Ishikawa (cell line): ENCODE data around the gene ABCA9.

Experiments
- EP300 ChIP-seq: IDR thresholded peaks from 2 replicates; pipeline ENCODE4 v1.6.1; 2012; ENCODE audit warnings: borderline replicate concordance
- NFIC ChIP-seq: IDR thresholded peaks from 2 replicates; pipeline ENCODE4 v1.6.1; 2012
- TF ChIP-seq, protein P1 (sequence below): IDR thresholded peaks from 2 replicates; pipeline ENCODE4 v1.6.1; 2012; ENCODE audit warnings: low read depth, mild to moderate bottlenecking
- TF ChIP-seq, protein P2 (sequence below): IDR thresholded peaks from 2 replicates; pipeline ENCODE4 v1.6.1; 2012

DNA sequence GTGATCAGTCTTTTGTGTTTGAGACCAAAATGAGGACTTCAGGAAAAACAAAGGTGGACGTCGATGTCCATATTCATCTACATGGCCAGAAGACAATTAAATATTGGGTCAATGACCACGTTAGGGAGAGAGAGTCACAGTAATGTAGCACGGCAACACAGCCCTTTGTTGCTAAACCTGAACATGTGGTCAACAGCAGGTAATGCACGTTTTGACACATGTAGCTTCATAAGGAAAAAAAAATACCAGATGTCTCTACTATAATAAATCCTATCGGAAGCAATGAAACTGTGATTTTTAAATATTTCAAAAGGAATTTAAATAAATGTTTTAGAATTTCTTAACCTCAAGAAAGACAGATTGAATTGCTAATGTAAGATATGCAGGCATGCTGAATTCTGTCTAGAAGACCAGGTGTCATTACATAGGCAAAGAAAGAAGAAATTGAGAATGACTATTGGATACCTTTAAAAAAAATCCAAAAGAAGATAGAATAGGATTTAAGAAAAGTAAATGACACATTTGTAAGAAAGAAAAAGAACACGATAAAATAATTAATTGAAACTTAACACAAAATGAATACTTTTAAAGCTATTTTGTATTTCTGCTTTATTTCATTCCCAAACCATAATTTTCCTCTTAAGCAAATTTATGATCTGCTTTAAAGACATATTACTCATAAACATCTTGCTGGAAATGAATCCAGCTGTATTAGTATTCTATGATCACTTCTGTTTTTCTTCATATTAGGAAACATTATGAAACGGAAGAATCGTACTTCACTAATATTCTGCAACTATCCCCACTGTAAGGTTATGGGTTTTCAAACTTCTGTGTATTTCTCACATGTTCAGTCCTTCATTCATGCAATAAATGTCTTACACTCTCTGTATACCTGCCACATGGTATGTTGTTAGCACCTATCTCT is 135.7 kb downstream of the ABCA9 start:
- TF ChIP-seq EP300 = no peak
- TF ChIP-seq, protein P1, sequence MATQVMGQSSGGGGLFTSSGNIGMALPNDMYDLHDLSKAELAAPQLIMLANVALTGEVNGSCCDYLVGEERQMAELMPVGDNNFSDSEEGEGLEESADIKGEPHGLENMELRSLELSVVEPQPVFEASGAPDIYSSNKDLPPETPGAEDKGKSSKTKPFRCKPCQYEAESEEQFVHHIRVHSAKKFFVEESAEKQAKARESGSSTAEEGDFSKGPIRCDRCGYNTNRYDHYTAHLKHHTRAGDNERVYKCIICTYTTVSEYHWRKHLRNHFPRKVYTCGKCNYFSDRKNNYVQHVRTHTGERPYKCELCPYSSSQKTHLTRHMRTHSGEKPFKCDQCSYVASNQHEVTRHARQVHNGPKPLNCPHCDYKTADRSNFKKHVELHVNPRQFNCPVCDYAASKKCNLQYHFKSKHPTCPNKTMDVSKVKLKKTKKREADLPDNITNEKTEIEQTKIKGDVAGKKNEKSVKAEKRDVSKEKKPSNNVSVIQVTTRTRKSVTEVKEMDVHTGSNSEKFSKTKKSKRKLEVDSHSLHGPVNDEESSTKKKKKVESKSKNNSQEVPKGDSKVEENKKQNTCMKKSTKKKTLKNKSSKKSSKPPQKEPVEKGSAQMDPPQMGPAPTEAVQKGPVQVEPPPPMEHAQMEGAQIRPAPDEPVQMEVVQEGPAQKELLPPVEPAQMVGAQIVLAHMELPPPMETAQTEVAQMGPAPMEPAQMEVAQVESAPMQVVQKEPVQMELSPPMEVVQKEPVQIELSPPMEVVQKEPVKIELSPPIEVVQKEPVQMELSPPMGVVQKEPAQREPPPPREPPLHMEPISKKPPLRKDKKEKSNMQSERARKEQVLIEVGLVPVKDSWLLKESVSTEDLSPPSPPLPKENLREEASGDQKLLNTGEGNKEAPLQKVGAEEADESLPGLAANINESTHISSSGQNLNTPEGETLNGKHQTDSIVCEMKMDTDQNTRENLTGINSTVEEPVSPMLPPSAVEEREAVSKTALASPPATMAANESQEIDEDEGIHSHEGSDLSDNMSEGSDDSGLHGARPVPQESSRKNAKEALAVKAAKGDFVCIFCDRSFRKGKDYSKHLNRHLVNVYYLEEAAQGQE = no peak
- TF ChIP-seq, protein P2, sequence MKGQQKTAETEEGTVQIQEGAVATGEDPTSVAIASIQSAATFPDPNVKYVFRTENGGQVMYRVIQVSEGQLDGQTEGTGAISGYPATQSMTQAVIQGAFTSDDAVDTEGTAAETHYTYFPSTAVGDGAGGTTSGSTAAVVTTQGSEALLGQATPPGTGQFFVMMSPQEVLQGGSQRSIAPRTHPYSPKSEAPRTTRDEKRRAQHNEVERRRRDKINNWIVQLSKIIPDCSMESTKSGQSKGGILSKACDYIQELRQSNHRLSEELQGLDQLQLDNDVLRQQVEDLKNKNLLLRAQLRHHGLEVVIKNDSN = no peak
- TF ChIP-seq NFIC = no peak
